NCI-H2227 treated with DMSO at 0.1 percent for 48 hours (cell line): Measurements from ENCODE around the gene BBOX1.
"Not testable (repeated sequence)": the region's sequence is repeated elsewhere in the genome, so short reads cannot be mapped to it uniquely, and the experiment has no call there.

Experiments used
- DNase-seq: peaks from one replicate; lab custom pipeline; 2025; lab: John Stamatoyannopoulos, UW

The BBOX1 gene, protein sequence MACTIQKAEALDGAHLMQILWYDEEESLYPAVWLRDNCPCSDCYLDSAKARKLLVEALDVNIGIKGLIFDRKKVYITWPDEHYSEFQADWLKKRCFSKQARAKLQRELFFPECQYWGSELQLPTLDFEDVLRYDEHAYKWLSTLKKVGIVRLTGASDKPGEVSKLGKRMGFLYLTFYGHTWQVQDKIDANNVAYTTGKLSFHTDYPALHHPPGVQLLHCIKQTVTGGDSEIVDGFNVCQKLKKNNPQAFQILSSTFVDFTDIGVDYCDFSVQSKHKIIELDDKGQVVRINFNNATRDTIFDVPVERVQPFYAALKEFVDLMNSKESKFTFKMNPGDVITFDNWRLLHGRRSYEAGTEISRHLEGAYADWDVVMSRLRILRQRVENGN

DNA sequence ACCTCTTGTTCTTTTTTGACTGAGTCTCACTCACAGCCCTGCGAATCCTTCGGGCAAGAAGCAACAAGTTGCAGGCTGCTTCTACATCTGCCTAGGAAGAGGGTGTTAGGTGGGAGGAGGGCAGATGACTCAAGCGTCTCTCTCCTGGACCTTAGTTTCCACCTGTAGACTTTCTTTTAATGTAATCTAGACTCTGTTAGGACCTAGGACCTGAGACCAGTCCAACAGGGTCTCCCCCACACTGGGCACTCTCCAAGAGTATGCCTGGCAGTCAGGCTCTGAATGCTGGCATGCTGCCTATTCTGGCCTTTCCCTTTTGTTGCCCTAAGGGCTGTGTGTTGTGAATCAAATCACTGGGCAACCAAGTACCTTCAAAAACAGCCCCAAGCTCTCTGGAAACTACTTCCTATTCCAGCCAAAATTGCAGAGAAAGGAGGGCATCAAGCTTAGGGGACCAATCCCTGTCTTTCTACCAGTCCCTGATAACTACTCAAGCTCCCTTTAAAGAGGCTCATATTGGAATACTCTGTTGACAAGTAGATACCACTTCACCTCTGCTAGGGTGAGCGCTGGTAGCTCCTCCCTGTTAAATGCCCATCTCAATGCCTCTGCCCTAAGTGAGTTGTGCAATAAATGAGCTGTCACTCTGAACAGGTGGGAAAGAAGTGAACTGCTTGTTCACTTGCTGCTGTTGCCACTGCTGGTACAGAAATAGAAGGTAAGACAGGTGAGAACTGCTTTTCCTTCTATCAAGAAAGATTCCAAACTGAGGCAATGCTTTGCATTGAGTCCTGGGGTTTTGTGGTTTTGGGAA lies at the start of gene BBOX1:
Gene BBOX1 (plus strand): TSS at position 514 of the 814 bp plus-strand sequence. CDS start 14,616 bp downstream, outside the sequence.
- DNase-seq: no peak

GRCh38 chr11:26992031-26992541 lies 48.5 kb upstream of the BBOX1 start:
- DNase-seq: no peak

- peak; percentile 70 for DNase-seq
These were observed 46.6 kb upstream of the BBOX1 start, which contains the start of gene FIBIN for GRCh38 chr11:26993965-26994457. FIBIN (plus strand) TSS chr11:26994112; CDS start chr11:26994527, 415 bp downstream.

DNA sequence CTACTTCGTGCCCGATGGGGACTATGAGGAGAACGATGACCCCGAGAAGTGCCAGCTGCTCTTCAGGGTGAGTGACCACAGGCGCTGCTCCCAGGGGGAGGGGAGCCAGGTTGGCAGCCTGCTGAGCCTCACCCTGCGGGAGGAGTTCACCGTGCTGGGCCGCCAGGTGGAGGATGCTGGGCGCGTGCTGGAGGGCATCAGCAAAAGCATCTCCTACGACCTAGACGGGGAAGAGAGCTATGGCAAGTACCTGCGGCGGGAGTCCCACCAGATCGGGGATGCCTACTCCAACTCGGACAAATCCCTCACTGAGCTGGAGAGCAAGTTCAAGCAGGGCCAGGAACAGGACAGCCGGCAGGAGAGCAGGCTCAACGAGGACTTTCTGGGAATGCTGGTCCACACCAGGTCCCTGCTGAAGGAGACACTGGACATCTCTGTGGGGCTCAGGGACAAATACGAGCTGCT lies 46.0 kb upstream of the BBOX1 start:
- DNase-seq: no peak

DNA sequence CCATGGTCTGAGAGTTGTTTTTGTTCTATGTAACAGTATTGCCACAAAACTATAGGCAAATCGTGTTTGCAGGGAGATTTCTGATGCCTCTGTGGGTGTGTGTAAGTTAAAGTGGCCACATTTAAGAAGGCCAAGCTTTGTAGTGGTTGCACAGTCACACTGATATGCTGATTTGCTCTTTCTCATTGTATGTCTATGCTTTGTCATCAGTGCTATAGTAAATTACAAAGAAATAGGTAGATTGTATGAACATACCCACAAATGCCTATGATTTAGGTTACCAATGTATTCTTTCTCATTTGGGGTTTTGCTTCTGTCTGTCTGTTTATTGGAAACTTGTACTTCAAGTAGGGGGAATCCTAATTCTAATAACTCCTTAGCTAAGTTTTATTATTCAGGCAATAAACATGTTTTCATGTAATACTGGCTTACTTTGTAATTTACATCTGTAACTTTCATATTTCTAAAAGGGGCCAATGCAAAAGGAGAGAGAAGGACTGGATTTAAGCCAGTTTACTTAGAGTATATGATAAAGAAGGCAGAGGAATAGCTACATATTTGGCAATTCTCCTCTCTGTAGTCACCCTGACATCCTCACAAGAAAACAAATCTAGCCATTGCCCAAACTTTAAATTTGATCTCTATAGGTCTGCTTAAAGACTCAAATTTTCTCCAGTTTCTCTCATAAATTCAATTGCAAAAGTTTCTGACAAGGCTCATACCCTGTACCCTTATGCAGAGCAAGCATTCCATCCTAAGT lies 44.7 kb upstream of the BBOX1 start:
- DNase-seq: no peak

- DNase-seq: no peak
These were observed 43.2 kb upstream of the BBOX1 start for GRCh38 chr11:26997378-26997777.

DNA sequence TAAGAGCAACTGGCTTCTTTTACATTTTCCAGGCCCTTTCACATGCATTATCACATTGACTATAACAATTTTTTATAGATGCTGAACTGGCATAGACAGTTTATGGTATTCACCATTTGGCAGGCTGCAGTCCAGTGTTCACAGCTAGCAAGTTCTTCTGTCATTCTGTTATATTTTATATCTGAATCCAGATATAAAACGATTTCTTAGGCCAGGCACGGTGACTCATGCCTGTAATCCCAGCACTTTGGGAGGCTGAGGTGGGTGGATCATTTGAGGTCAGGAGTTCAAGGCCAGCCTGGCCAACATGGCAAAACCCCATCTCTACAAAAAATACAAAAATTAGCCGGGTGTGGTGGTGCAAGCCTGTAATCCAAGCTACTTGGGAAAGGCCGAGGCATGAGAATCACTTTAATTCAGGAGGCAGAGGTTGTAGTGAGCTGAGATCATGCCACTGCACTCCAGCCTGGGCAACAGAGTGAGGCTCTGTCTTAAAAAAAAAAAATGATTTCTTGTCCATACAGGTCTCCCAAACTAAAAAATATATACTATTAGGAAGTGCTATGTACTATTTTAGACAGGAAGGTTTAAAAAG lies 39.4 kb upstream of the BBOX1 start:
- not testable (repeated sequence) for DNase-seq

- DNase-seq: no peak
These were observed 38.2 kb upstream of the BBOX1 start for GRCh38 chr11:27002431-27002830.

DNA sequence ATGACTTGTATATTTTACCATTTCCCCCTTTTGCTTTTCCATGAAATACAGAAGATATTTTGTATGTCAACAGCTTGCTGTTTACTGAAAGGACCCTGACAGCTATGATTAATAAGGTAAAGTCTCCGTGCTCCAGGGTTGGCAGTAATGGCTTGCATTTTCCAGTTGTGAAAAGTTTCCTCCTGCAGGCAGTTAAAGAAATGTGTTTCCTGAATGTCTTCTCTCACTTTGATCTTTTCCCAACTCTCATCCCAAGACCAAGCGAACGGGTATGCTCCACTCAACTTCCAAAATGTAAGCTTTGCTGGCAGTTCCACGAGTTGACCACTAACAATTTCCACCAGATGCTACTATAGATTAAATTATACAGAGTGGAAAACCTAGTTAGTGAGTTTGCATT lies 37.8 kb upstream of the BBOX1 start:
- DNase-seq: no peak

- DNase-seq: no peak
These were observed 36.5 kb upstream of the BBOX1 start for GRCh38 chr11:27004103-27004502.

DNA sequence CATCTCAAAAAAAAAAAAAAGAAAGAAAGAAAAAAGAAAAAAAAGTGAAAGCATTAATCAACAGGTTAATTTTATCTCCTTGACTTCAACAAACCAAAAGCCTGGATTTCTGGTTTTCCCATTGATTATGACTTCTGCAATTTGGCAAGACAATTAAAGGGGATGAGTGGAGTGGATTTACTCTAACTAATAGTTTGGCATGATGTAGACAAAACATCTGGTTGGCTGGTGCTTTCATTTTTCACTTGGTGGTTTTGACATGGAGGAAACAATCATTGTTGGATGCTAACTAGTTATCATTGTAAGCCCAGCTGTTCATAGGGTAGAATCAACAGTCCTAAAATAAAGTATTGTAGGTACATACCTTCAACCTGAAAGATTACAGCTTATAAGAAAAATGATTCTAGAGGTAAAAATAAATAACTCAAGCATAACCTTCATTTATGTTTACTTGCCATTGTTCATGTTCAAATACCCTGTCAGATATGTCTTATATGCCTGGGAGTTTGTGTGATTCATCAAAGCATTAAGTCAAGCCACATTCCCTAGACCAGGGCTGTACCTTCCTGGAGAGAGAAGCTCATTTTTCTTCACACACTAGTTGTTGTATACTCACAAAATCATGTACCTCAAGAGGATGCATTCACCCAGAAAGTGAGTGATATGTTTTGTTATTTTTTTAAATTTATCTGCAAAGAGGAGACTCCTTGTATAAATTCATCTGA lies 31.6 kb upstream of the BBOX1 start:
- no peak for DNase-seq

GRCh38 chr11:27011560-27012233 lies 28.9 kb upstream of the BBOX1 start:
- DNase-seq: no peak

GRCh38 chr11:27012234-27012921 lies 28.2 kb upstream of the BBOX1 start:
- peak; percentile 74 for DNase-seq

DNA sequence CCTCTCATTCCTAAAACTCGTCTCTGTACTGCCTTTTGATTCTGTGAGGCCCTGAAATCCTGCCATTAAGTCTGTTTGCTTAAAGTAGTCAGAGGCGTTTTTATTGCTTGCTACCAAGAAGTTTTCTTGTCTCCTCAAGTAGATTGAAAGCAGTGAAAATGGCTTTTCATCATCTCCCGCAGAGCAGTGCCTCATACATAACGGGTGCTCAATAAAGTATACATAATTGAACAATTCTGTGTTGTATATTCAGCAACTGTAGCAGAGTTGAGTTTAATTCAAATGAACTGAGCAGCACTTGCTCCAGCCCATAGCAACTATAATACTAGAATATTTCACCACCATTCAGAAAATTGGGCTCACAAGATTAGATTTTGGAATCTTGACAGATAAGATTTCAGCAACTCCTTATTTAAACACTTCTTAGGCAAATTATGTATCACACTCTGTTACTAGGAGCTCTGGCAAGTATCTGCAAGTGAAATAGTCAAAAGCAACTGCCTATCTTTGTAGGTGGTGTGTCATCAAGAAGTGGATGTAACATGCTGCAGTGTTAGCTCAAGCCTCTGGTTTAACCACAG lies 26.7 kb upstream of the BBOX1 start:
- DNase-seq: peak; percentile 74

GRCh38 chr11:27018902-27019529 lies 21.6 kb upstream of the BBOX1 start:
- no peak for DNase-seq

GRCh38 chr11:27020751-27021150 lies 19.9 kb upstream of the BBOX1 start:
- no peak for DNase-seq

- DNase-seq: no peak
These were observed 17.9 kb upstream of the BBOX1 start for GRCh38 chr11:27022659-27023251.

GRCh38 chr11:27024865-27025264 lies 15.8 kb upstream of the BBOX1 start:
- no peak for DNase-seq
